HepG2 (cell line): ENCODE data around the gene CALD1. TPM values are rescaled to one million over a fixed set of nuclear protein-coding genes. Genes with fewer than 3 reads are reported as not detected.

Experiments
- ATF1 ChIP-seq: IDR thresholded peaks from 2 replicates; pipeline ENCODE4 v1.6.1; 2016; ENCODE audit warnings: mild to moderate bottlenecking, control low read depth
- CHCHD3 ChIP-seq: sonication (generic); formaldehyde crosslinking; IDR thresholded peaks from 2 replicates; pipeline ENCODE4 v1.8.0; 2022; ENCODE audit warnings: mild to moderate bottlenecking, missing genetic modification reagents, moderate library complexity
- ELF1 ChIP-seq: sonication (generic); formaldehyde crosslinking; IDR thresholded peaks from 2 replicates; pipeline ENCODE4 v1.4.0; 2020; ENCODE audit warnings: missing genetic modification reagents
- ELF3 ChIP-seq: IDR thresholded peaks from 2 replicates; pipeline ENCODE4 v1.6.1; 2016; ENCODE audit warnings: missing genetic modification reagents, missing compliant biosample characterization
- FOXA1 ChIP-seq, 2 experiments: fragments of 450-650 bp in 1 of 2; sonication (generic) in 1 of 2; formaldehyde crosslinking in 1 of 2; IDR thresholded peaks; 2 replicates each; pipeline versions ENCODE4 v1.4.0 to v1.6.1; 2016 to 2020; ENCODE audit warnings: missing genetic modification reagents in 1 of 2
- FOXK1 ChIP-seq: sonication (generic); formaldehyde crosslinking; IDR thresholded peaks from 2 replicates; pipeline ENCODE4 v1.4.0; 2020; ENCODE audit warnings: low read depth, missing genetic modification reagents, borderline replicate concordance
- GATAD2A ChIP-seq: IDR thresholded peaks from 2 replicates; pipeline ENCODE4 v1.6.1; 2016
- GZF1 ChIP-seq: sonication (generic); formaldehyde crosslinking; IDR thresholded peaks from 2 replicates; pipeline ENCODE4 v1.5.1; 2020; ENCODE audit warnings: mild to moderate bottlenecking, missing genetic modification reagents
- IRF2 ChIP-seq: IDR thresholded peaks from 2 replicates; pipeline ENCODE4 v1.6.1; 2018; ENCODE audit warnings: missing genetic modification reagents, missing compliant biosample characterization
- MXD4 ChIP-seq: IDR thresholded peaks from 2 replicates; pipeline ENCODE4 v1.6.1; 2016; ENCODE audit warnings: mild to moderate bottlenecking, missing biosample characterization, missing genetic modification reagents
- PHB2 ChIP-seq: fragments of 450-650 bp; IDR thresholded peaks from 2 replicates; pipeline ENCODE4 v1.6.1; 2018; ENCODE audit not compliant: partially characterized antibody
- RBFOX2 ChIP-seq: fragments of 200-400 bp; formaldehyde crosslinking; IDR thresholded peaks from 2 replicates; pipeline ENCODE4 v1.6.1; 2017; ENCODE audit warnings: low read depth, mild to moderate bottlenecking, low read length
- SOX5 ChIP-seq: IDR thresholded peaks from 2 replicates; pipeline ENCODE4 v1.6.1; 2016; ENCODE audit warnings: borderline replicate concordance
- SP1 ChIP-seq, 2 experiments: fragments of 450-650 bp in 1 of 2; sonication (generic) in 1 of 2; formaldehyde crosslinking in 1 of 2; IDR thresholded peaks; 2 replicates each; pipeline versions ENCODE4 v1.4.0 to v1.6.1; 2016 to 2020; ENCODE audit warnings: missing genetic modification reagents in 1 of 2
- ZNF12 ChIP-seq: sonication (generic); formaldehyde crosslinking; IDR thresholded peaks from 2 replicates; pipeline ENCODE4 v1.5.0; 2020; ENCODE audit warnings: missing genetic modification reagents
- ZNF17 ChIP-seq: sonication (generic); formaldehyde crosslinking; IDR thresholded peaks from 2 replicates; pipeline ENCODE4 v1.5.0; 2020; ENCODE audit warnings: mild to moderate bottlenecking, missing genetic modification reagents
- ZNF431 ChIP-seq: sonication (generic); formaldehyde crosslinking; IDR thresholded peaks from 2 replicates; pipeline ENCODE4 v1.9.0; 2022; ENCODE audit warnings: missing genetic modification reagents, low read depth, mild to moderate bottlenecking, borderline replicate concordance
- ZNF441 ChIP-seq: sonication (generic); formaldehyde crosslinking; IDR thresholded peaks from 2 replicates; pipeline ENCODE4 v1.7.0; 2021; ENCODE audit warnings: missing genetic modification reagents, borderline replicate concordance
- ZNF572 ChIP-seq: sonication (generic); formaldehyde crosslinking; IDR thresholded peaks from 2 replicates; pipeline ENCODE4 v1.5.1; 2020; ENCODE audit warnings: mild to moderate bottlenecking, missing genetic modification reagents
- ZNF710 ChIP-seq: sonication (generic); formaldehyde crosslinking; IDR thresholded peaks from 2 replicates; pipeline ENCODE4 v1.5.0; 2020; ENCODE audit warnings: mild to moderate bottlenecking, missing genetic modification reagents, borderline replicate concordance
- ZSCAN21 ChIP-seq: sonication (generic); formaldehyde crosslinking; IDR thresholded peaks from 2 replicates; pipeline ENCODE4 v1.8.0; 2022; ENCODE audit warnings: mild to moderate bottlenecking, missing genetic modification reagents, moderate library complexity, borderline replicate concordance
- polyA plus RNA-seq, 8 experiments: library from polyadenylated mRNA; depleted of rRNA in 3 of 8; stranded (reverse) in 7 of 8; unstranded in 1 of 8; fragments of >200 nt; fragmentation: Illumina TruSeq in 4 of 8; extraction: Trizol in 4 of 8; gene quantifications; 2 replicates each; pipeline versions ENCODE4 v1.2.1 to v1.2.3, GENCODE V29; 2011 to 2016; ENCODE audit warnings: low read depth in 4 of 8, missing spikeins in 1 of 8, mixed read lengths in 1 of 8; ENCODE audit not compliant: insufficient read depth in 1 of 8
- total RNA-seq, 5 experiments: library from RNA; depleted of rRNA; stranded (reverse); fragments of >200 nt; fragmentation: Illumina TruSeq; extraction: Trizol; gene quantifications; 2 replicates each; pipeline ENCODE4 v1.2.3, GENCODE V29; 2016; ENCODE audit warnings: low read depth in 1 of 5
- TF ChIP-seq, protein P1 (sequence below): sonication (generic); formaldehyde crosslinking; IDR thresholded peaks from 2 replicates; pipeline ENCODE4 v1.4.0; 2020; ENCODE audit warnings: missing genetic modification reagents
- TF ChIP-seq, protein P2 (sequence below): sonication (generic); formaldehyde crosslinking; conservative IDR thresholded peaks from 2 replicates; pipeline ENCODE4 v1.4.0; 2020; ENCODE audit warnings: mild to moderate bottlenecking, missing genetic modification reagents, moderate library complexity

CALD1 gene
- total and polyA plus RNA-seq, 2 of the 13 experiments (the other 11 are each of a cell fraction or from before 2014, with no cell fraction given) = 53.0 to 112 TPM

- TF ChIP-seq ZNF710 (CRISPR knock-in tag) (0 out of 2 replicates have a peak, but pooled peaks have one; percentile 36), CHCHD3 (no peak), SOX5 (CRISPR knock-in tag) (peak; percentile 41; the same call in 1 of the 2 replicates), IRF2 (CRISPR knock-in tag) (0 out of 2 replicates have a peak, but pooled peaks have one; percentile 36), ELF1 (CRISPR knock-in tag) (peak; percentile 61), SP1 (IDR thresholded peaks at IDR 0.05) (no peak), SP1 (CRISPR knock-in tag; IDR thresholded peaks at IDR 0.05) (no peak), ZNF441 (CRISPR knock-in tag) (0 out of 2 replicates have a peak, but pooled peaks have one; percentile 50), MXD4 (no peak), GATAD2A (CRISPR knock-in tag) (peak; percentile 43; the same call in 1 of the 2 replicates), ZNF12 (CRISPR knock-in tag) (peak; percentile 92), ELF3 (CRISPR knock-in tag) (peak; percentile 66), FOXA1 (IDR thresholded peaks at IDR 0.05) (no peak), FOXA1 (CRISPR knock-in tag; IDR thresholded peaks at IDR 0.05) (peak; percentile 86), ZNF572 (no peak), ZNF431 (CRISPR knock-in tag) (no peak), ZNF17 (no peak), FOXK1 (CRISPR knock-in tag) (peak; percentile 65; the same call in 1 of the 2 replicates), PHB2 (no peak), ZSCAN21 (CRISPR knock-in tag) (no peak), GZF1 (peak; percentile 76; the same call in 1 of the 2 replicates), RBFOX2 (0 out of 2 replicates have a peak, but pooled peaks have one; percentile 20), ATF1 (CRISPR knock-in tag) (0 out of 2 replicates have a peak, but pooled peaks have one; percentile 16)
- TF ChIP-seq, protein P1, sequence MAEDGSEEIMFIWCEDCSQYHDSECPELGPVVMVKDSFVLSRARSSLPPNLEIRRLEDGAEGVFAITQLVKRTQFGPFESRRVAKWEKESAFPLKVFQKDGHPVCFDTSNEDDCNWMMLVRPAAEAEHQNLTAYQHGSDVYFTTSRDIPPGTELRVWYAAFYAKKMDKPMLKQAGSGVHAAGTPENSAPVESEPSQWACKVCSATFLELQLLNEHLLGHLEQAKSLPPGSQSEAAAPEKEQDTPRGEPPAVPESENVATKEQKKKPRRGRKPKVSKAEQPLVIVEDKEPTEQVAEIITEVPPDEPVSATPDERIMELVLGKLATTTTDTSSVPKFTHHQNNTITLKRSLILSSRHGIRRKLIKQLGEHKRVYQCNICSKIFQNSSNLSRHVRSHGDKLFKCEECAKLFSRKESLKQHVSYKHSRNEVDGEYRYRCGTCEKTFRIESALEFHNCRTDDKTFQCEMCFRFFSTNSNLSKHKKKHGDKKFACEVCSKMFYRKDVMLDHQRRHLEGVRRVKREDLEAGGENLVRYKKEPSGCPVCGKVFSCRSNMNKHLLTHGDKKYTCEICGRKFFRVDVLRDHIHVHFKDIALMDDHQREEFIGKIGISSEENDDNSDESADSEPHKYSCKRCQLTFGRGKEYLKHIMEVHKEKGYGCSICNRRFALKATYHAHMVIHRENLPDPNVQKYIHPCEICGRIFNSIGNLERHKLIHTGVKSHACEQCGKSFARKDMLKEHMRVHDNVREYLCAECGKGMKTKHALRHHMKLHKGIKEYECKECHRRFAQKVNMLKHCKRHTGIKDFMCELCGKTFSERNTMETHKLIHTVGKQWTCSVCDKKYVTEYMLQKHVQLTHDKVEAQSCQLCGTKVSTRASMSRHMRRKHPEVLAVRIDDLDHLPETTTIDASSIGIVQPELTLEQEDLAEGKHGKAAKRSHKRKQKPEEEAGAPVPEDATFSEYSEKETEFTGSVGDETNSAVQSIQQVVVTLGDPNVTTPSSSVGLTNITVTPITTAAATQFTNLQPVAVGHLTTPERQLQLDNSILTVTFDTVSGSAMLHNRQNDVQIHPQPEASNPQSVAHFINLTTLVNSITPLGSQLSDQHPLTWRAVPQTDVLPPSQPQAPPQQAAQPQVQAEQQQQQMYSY (CRISPR knock-in tag) = peak; percentile 90
- TF ChIP-seq, protein P2, sequence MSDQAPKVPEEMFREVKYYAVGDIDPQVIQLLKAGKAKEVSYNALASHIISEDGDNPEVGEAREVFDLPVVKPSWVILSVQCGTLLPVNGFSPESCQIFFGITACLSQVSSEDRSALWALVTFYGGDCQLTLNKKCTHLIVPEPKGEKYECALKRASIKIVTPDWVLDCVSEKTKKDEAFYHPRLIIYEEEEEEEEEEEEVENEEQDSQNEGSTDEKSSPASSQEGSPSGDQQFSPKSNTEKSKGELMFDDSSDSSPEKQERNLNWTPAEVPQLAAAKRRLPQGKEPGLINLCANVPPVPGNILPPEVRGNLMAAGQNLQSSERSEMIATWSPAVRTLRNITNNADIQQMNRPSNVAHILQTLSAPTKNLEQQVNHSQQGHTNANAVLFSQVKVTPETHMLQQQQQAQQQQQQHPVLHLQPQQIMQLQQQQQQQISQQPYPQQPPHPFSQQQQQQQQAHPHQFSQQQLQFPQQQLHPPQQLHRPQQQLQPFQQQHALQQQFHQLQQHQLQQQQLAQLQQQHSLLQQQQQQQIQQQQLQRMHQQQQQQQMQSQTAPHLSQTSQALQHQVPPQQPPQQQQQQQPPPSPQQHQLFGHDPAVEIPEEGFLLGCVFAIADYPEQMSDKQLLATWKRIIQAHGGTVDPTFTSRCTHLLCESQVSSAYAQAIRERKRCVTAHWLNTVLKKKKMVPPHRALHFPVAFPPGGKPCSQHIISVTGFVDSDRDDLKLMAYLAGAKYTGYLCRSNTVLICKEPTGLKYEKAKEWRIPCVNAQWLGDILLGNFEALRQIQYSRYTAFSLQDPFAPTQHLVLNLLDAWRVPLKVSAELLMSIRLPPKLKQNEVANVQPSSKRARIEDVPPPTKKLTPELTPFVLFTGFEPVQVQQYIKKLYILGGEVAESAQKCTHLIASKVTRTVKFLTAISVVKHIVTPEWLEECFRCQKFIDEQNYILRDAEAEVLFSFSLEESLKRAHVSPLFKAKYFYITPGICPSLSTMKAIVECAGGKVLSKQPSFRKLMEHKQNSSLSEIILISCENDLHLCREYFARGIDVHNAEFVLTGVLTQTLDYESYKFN (CRISPR knock-in tag) = peak; percentile 44; the same call in 1 of the 2 replicates
These were observed 113.5 kb downstream of the CALD1 start (continued) for GRCh38 chr7:134892963-134893362.
